K562 (cell line): ENCODE results near the gene APOO. TPM values are rescaled to one million over a fixed set of nuclear protein-coding genes. Genes with fewer than 3 reads are reported as not detected.
A peak's percentile ranks its signal among the peaks of the same experiment; 100 is the strongest.

Experiments
- CAMTA2 ChIP-seq: fragments of 250-450 bp; sonication (Bioruptor Pico); conservative IDR thresholded peaks from 2 replicates; pipeline ENCODE4 v1.5.1; 2022
- CC2D1A ChIP-seq: fragments of 450-650 bp; IDR thresholded peaks from 2 replicates; pipeline ENCODE4 v1.6.1; 2017; ENCODE audit warnings: mild to moderate bottlenecking
- JUND ChIP-seq, 2 experiments: IDR thresholded peaks; 2 replicates in 1 of 2; 3 replicates in 1 of 2; pipeline ENCODE4 v1.6.1; 2011; ENCODE audit warnings: borderline replicate concordance in 2 of 2, low read depth in 2 of 2, low read length in 2 of 2, improper control_type of control experiment in 1 of 2, missing biosample characterization in 1 of 2, missing genetic modification characterization in 1 of 2, missing genetic modification reagents in 1 of 2
- NFIC ChIP-seq: fragments of 450-650 bp; IDR thresholded peaks from 2 replicates; pipeline ENCODE4 v1.6.1; 2017; ENCODE audit warnings: mild to moderate bottlenecking, inconsistent platforms
- RAD21 ChIP-seq, 2 experiments: fragments of 250-450 bp in 1 of 2; fragments of 450-650 bp in 1 of 2; sonication (Bioruptor Pico) in 1 of 2; formaldehyde crosslinking in 1 of 2; IDR thresholded peaks in 1 of 2; conservative IDR thresholded peaks in 1 of 2; 2 replicates each; pipeline versions ENCODE4 v1.4.0 to v1.8.0; 2020 to 2022; ENCODE audit warnings: mild to moderate bottlenecking in 2 of 2, moderate library complexity in 1 of 2
- polyA plus RNA-seq, 8 experiments: library from polyadenylated mRNA; depleted of rRNA in 4 of 8; stranded (reverse) in 5 of 8; unstranded in 3 of 8; fragments of >200 nt; fragmentation: Nextera tagmentation in 2 of 8; fragmentation: Illumina TruSeq in 1 of 8; extraction: Ambion mirVana in 2 of 8; extraction: Trizol in 1 of 8; gene quantifications; 2 replicates each; pipeline versions ENCODE4 v1.2.1 to v1.2.3, GENCODE V29; 2011 to 2014; ENCODE audit warnings: inconsistent platforms in 1 of 8, missing spikeins in 1 of 8
- total RNA-seq, 7 experiments: library from RNA; depleted of rRNA in 6 of 7; stranded (reverse); fragments of >200 nt in 6 of 7; fragmentation: Illumina TruSeq in 2 of 7; extraction: Trizol in 2 of 7; gene quantifications; 2 replicates each; pipeline versions ENCODE4 v1.2.1 to v1.2.3, GENCODE V29; 2011 to 2021; ENCODE audit warnings: low replicate concordance in 1 of 7
- TF ChIP-seq, protein P1 (sequence below), 2 experiments: fragments of 450-650 bp; formaldehyde crosslinking in 1 of 2; IDR thresholded peaks; 2 replicates each; pipeline versions ENCODE4 v1.4.0 to v1.6.1; 2014 to 2020; ENCODE audit warnings: mild to moderate bottlenecking in 2 of 2, borderline replicate concordance in 1 of 2, low read depth in 1 of 2
- TF ChIP-seq, protein P2 (sequence below): sonication (generic); IDR thresholded peaks from 2 replicates; pipeline ENCODE4 v1.6.1; 2016

The APOO gene
- total and polyA plus RNA-seq, 9 of the 15 experiments (the other 6 are each of a cell fraction or from before 2014, with no cell fraction given) = 37.3 to 76.4 (median 60.8) TPM

DNA sequence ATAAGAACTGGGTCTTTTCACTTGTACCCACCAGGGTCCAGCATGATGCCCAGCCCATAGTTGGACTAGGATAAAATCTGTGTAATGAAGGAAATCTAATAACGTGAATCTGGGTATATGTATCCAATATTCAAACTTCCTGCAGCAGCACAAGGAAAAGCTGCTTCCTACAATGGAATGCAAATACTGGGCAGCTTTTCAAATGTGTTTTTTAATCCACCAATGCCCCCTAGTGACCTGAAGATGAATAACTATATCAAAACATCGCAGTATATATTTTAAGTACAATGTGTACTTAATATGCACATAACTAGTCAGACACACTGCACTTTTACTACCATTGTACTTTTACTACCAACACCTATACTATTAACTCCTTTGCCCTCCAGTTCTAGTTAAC is 5.3 kb downstream of the APOO start (continued):
- TF ChIP-seq, protein P1, sequence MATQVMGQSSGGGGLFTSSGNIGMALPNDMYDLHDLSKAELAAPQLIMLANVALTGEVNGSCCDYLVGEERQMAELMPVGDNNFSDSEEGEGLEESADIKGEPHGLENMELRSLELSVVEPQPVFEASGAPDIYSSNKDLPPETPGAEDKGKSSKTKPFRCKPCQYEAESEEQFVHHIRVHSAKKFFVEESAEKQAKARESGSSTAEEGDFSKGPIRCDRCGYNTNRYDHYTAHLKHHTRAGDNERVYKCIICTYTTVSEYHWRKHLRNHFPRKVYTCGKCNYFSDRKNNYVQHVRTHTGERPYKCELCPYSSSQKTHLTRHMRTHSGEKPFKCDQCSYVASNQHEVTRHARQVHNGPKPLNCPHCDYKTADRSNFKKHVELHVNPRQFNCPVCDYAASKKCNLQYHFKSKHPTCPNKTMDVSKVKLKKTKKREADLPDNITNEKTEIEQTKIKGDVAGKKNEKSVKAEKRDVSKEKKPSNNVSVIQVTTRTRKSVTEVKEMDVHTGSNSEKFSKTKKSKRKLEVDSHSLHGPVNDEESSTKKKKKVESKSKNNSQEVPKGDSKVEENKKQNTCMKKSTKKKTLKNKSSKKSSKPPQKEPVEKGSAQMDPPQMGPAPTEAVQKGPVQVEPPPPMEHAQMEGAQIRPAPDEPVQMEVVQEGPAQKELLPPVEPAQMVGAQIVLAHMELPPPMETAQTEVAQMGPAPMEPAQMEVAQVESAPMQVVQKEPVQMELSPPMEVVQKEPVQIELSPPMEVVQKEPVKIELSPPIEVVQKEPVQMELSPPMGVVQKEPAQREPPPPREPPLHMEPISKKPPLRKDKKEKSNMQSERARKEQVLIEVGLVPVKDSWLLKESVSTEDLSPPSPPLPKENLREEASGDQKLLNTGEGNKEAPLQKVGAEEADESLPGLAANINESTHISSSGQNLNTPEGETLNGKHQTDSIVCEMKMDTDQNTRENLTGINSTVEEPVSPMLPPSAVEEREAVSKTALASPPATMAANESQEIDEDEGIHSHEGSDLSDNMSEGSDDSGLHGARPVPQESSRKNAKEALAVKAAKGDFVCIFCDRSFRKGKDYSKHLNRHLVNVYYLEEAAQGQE (IDR thresholded peaks at IDR 0.05; ENCODE audit: borderline replicate concordance) = peak; percentile 50; the same call in 1 of the 2 replicates
- TF ChIP-seq, protein P1 (CRISPR knock-in tag; IDR thresholded peaks at IDR 0.05; ENCODE audit: low read depth) = no peak
- TF ChIP-seq JUND (IDR thresholded peaks at IDR 0.05; ENCODE audit: borderline replicate concordance, low read depth, low read length) (no peak), JUND (tag; IDR thresholded peaks at IDR 0.05; ENCODE audit: borderline replicate concordance, low read depth, low read length) (0 out of 3 replicates have a peak, but pooled peaks have one; percentile 6), CC2D1A (0 out of 2 replicates have a peak, but pooled peaks have one; percentile 7), CAMTA2 (CRISPR knock-in tag) (no peak), RAD21 (CRISPR knock-in tag; conservative IDR thresholded peaks at IDR 0.05 in 1 of 2, IDR thresholded peaks at IDR 0.05 in 1 of 2) (peak; percentile 60 to 83), NFIC (peak; percentile 8; the same call in 1 of the 2 replicates)
- TF ChIP-seq, protein P2, sequence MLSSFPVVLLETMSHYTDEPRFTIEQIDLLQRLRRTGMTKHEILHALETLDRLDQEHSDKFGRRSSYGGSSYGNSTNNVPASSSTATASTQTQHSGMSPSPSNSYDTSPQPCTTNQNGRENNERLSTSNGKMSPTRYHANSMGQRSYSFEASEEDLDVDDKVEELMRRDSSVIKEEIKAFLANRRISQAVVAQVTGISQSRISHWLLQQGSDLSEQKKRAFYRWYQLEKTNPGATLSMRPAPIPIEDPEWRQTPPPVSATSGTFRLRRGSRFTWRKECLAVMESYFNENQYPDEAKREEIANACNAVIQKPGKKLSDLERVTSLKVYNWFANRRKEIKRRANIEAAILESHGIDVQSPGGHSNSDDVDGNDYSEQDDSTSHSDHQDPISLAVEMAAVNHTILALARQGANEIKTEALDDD = peak; percentile 44
